Measurements from ENCODE around the gene NALF2. TPM values are rescaled to one million over a fixed set of nuclear protein-coding genes. Genes with fewer than 3 reads are reported as not detected.
A peak's percentile ranks its signal among the peaks of the same experiment; 100 is the strongest.

The NALF2 gene
- 4.4 TPM for polyA plus RNA-seq (2013, experiment 1 of 2)
- 4.7 TPM for polyA plus RNA-seq (2013, experiment 2 of 2)

- H2AK5ac ChIP-seq (ENCODE audit: low read length), result no peak within 1 kb of the TSS
- no peak within 1 kb of the TSS for H3K27ac ChIP-seq (ENCODE audit: low read depth, low read length)
- no peaks in the 10 kb centered on the region for H3K79me2 ChIP-seq (ENCODE audit: control insufficient read depth, insufficient read depth, low read length)
- H3K4me2 ChIP-seq (ENCODE audit: low read length), result peak within 1 kb of the TSS; percentile 59
- no peak within 1 kb of the TSS for H3K23ac ChIP-seq (ENCODE audit: low read length)
- H2BK5ac ChIP-seq (ENCODE audit: low read length), result no peak within 1 kb of the TSS
- H4K8ac ChIP-seq (ENCODE audit: low read depth, low read length), result no peak within 1 kb of the TSS
- no CpG with 5 or more reads among the region's 66 CpGs for WGBS (ENCODE audit: extremely low coverage, insufficient coverage, low lambda C conversion rate)
- H3K9ac ChIP-seq (ENCODE audit: low read length), result peak within 1 kb of the TSS; percentile 65
- H3K27me3 ChIP-seq (ENCODE audit: insufficient read depth, low read length, poor library complexity), result no peaks in the 10 kb centered on the region
- peak within 1 kb of the TSS; percentile 40 for H3K4me3 ChIP-seq (ENCODE audit: low read length)
- no peak within 1 kb of the TSS for H2BK120ac ChIP-seq (ENCODE audit: low read depth, low read length)
- H2BK15ac ChIP-seq (replicated peaks; ENCODE audit: low read depth), result no peak within 1 kb of the TSS
- peak; percentile 92 for DNase-seq
- no peaks in the 10 kb centered on the region for H3K36me3 ChIP-seq (ENCODE audit: control insufficient read depth, insufficient read depth, low read length)
- no peaks in the 10 kb centered on the region for H3K79me1 ChIP-seq (ENCODE audit: low read length)
- no peak within 1 kb of the TSS for H4K5ac ChIP-seq (ENCODE audit: low read length)
- no peak within 1 kb of the TSS for H3K4ac ChIP-seq (ENCODE audit: low read depth, low read length)
- peak within 1 kb of the TSS; percentile 75 for H3K56ac ChIP-seq (ENCODE audit: low read length)
- H3K18ac ChIP-seq (ENCODE audit: low read length), result peak within 1 kb of the TSS; percentile 41
- H3K4me1 ChIP-seq (ENCODE audit: control insufficient read depth, low read depth, low read length), result no peaks in the 10 kb centered on the region
Measured at GRCh38 chrX:69503782-69504625, at the start of gene NALF2. NALF2 (plus strand) TSS chrX:69504326; CDS start chrX:69505283, 957 bp downstream.

GRCh38 chrX:69457756-69458155 is 46.4 kb upstream of the NALF2 start:
- Histone ChIP-seq H3K18ac (ENCODE audit: low read length) (no peak overlapping the region), H2BK120ac (ENCODE audit: low read depth, low read length) (no peak overlapping the region)
- no CpG with 5 or more reads among the region's 6 CpGs for WGBS (ENCODE audit: extremely low coverage, insufficient coverage, low lambda C conversion rate)

GRCh38 chrX:69466546-69466945 is 37.6 kb upstream of the NALF2 start:
- Histone ChIP-seq H3K27me3 (ENCODE audit: insufficient read depth, low read length, poor library complexity) (no peaks in the 10 kb centered on the region), H3K4me3 (ENCODE audit: low read length) (no peak overlapping the region), H3K27ac (ENCODE audit: low read depth, low read length) (no peak overlapping the region), H3K79me1 (ENCODE audit: low read length) (no peaks in the 10 kb centered on the region), H2BK120ac (ENCODE audit: low read depth, low read length) (no peak overlapping the region), H3K36me3 (ENCODE audit: control insufficient read depth, insufficient read depth, low read length) (no peaks in the 10 kb centered on the region), H3K4me1 (ENCODE audit: control insufficient read depth, low read depth, low read length) (no peaks in the 10 kb centered on the region), H4K5ac (ENCODE audit: low read length) (no peak overlapping the region), H2BK5ac (ENCODE audit: low read length) (no peak overlapping the region), H3K4me2 (ENCODE audit: low read length) (no peak overlapping the region), H3K79me2 (ENCODE audit: control insufficient read depth, insufficient read depth, low read length) (no peaks in the 10 kb centered on the region), H2BK15ac (replicated peaks; ENCODE audit: low read depth) (no peak overlapping the region), H4K8ac (ENCODE audit: low read depth, low read length) (no peak overlapping the region), H2AK5ac (ENCODE audit: low read length) (no peak overlapping the region), H3K4ac (ENCODE audit: low read depth, low read length) (no peak overlapping the region), H3K23ac (ENCODE audit: low read length) (no peak overlapping the region), H3K56ac (ENCODE audit: low read length) (no peak overlapping the region), H3K18ac (ENCODE audit: low read length) (no peak overlapping the region), H3K9ac (ENCODE audit: low read length) (no peak overlapping the region)
- WGBS (ENCODE audit: extremely low coverage, insufficient coverage, low lambda C conversion rate), result no CpG with 5 or more reads among the region's 1 CpG
- DNase-seq, result peak; percentile 55

More at GRCh38 chrX:69457756-69458155, 46.4 kb upstream of the NALF2 start:
- Histone ChIP-seq H3K27ac (ENCODE audit: low read depth, low read length) (no peak overlapping the region), H4K8ac (ENCODE audit: low read depth, low read length) (no peak overlapping the region), H3K4ac (ENCODE audit: low read depth, low read length) (no peak overlapping the region), H3K79me1 (ENCODE audit: low read length) (no peaks in the 10 kb centered on the region), H2BK5ac (ENCODE audit: low read length) (no peak overlapping the region), H3K4me2 (ENCODE audit: low read length) (no peak overlapping the region), H3K56ac (ENCODE audit: low read length) (no peak overlapping the region), H3K4me3 (ENCODE audit: low read length) (no peak overlapping the region), H3K9ac (ENCODE audit: low read length) (no peak overlapping the region), H2BK15ac (replicated peaks; ENCODE audit: low read depth) (no peak overlapping the region), H3K27me3 (ENCODE audit: insufficient read depth, low read length, poor library complexity) (no peaks in the 10 kb centered on the region), H2AK5ac (ENCODE audit: low read length) (no peak overlapping the region), H3K23ac (ENCODE audit: low read length) (no peak overlapping the region), H3K4me1 (ENCODE audit: control insufficient read depth, low read depth, low read length) (no peaks in the 10 kb centered on the region), H4K5ac (ENCODE audit: low read length) (no peak overlapping the region), H3K79me2 (ENCODE audit: control insufficient read depth, insufficient read depth, low read length) (no peaks in the 10 kb centered on the region), H3K36me3 (ENCODE audit: control insufficient read depth, insufficient read depth, low read length) (no peaks in the 10 kb centered on the region)
- DNase-seq, result peak; percentile 12

- H3K23ac ChIP-seq (ENCODE audit: low read length), result no peak overlapping the region
- no peak overlapping the region for H3K18ac ChIP-seq (ENCODE audit: low read length)
- no peak overlapping the region for H2BK15ac ChIP-seq (replicated peaks; ENCODE audit: low read depth)
- no peak overlapping the region for H3K9ac ChIP-seq (ENCODE audit: low read length)
- no peak overlapping the region for H3K4me2 ChIP-seq (ENCODE audit: low read length)
- H2BK120ac ChIP-seq (ENCODE audit: low read depth, low read length), result no peak overlapping the region
- no peak overlapping the region for H3K4me3 ChIP-seq (ENCODE audit: low read length)
- no peaks in the 10 kb centered on the region for H3K36me3 ChIP-seq (ENCODE audit: control insufficient read depth, insufficient read depth, low read length)
- no peak overlapping the region for H2BK5ac ChIP-seq (ENCODE audit: low read length)
- no peak overlapping the region for H3K56ac ChIP-seq (ENCODE audit: low read length)
- no peak for DNase-seq
- H3K27me3 ChIP-seq (ENCODE audit: insufficient read depth, low read length, poor library complexity), result no peaks in the 10 kb centered on the region
- H4K5ac ChIP-seq (ENCODE audit: low read length), result no peak overlapping the region
- H2AK5ac ChIP-seq (ENCODE audit: low read length), result no peak overlapping the region
- H3K27ac ChIP-seq (ENCODE audit: low read depth, low read length), result no peak overlapping the region
- no peaks in the 10 kb centered on the region for H3K4me1 ChIP-seq (ENCODE audit: control insufficient read depth, low read depth, low read length)
- H4K8ac ChIP-seq (ENCODE audit: low read depth, low read length), result no peak overlapping the region
- no peaks in the 10 kb centered on the region for H3K79me1 ChIP-seq (ENCODE audit: low read length)
- WGBS (ENCODE audit: extremely low coverage, insufficient coverage, low lambda C conversion rate), result no CpG with 5 or more reads among the region's 4 CpGs
- H3K79me2 ChIP-seq (ENCODE audit: control insufficient read depth, insufficient read depth, low read length), result no peaks in the 10 kb centered on the region
- H3K4ac ChIP-seq (ENCODE audit: low read depth, low read length), result no peak overlapping the region
Measured at GRCh38 chrX:69469975-69470374, 34.2 kb upstream of the NALF2 start.

GRCh38 chrX:69489625-69490024 is 14.5 kb upstream of the NALF2 start:
- Histone ChIP-seq H3K56ac (ENCODE audit: low read length) (no peak overlapping the region), H3K79me1 (ENCODE audit: low read length) (no peaks in the 10 kb centered on the region)
- no peak for DNase-seq

More at GRCh38 chrX:69489625-69490024, 14.5 kb upstream of the NALF2 start:
- H3K18ac ChIP-seq (ENCODE audit: low read length), result no peak overlapping the region
- no peak overlapping the region for H3K4me2 ChIP-seq (ENCODE audit: low read length)
- H3K27me3 ChIP-seq (ENCODE audit: insufficient read depth, low read length, poor library complexity), result no peaks in the 10 kb centered on the region
- no peak overlapping the region for H2BK120ac ChIP-seq (ENCODE audit: low read depth, low read length)
- no peak overlapping the region for H2BK5ac ChIP-seq (ENCODE audit: low read length)
- H3K4me1 ChIP-seq (ENCODE audit: control insufficient read depth, low read depth, low read length), result no peaks in the 10 kb centered on the region
- no peak overlapping the region for H3K4ac ChIP-seq (ENCODE audit: low read depth, low read length)
- no peak overlapping the region for H3K27ac ChIP-seq (ENCODE audit: low read depth, low read length)
- H4K5ac ChIP-seq (ENCODE audit: low read length), result no peak overlapping the region
- no peak overlapping the region for H2AK5ac ChIP-seq (ENCODE audit: low read length)
- H3K23ac ChIP-seq (ENCODE audit: low read length), result no peak overlapping the region
- no peak overlapping the region for H3K9ac ChIP-seq (ENCODE audit: low read length)
- no peak overlapping the region for H4K8ac ChIP-seq (ENCODE audit: low read depth, low read length)
- H3K36me3 ChIP-seq (ENCODE audit: control insufficient read depth, insufficient read depth, low read length), result no peaks in the 10 kb centered on the region
- H3K4me3 ChIP-seq (ENCODE audit: low read length), result no peak overlapping the region
- no peaks in the 10 kb centered on the region for H3K79me2 ChIP-seq (ENCODE audit: control insufficient read depth, insufficient read depth, low read length)
- H2BK15ac ChIP-seq (replicated peaks; ENCODE audit: low read depth), result no peak overlapping the region

Data from mesendoderm (in vitro differentiated cells).